Endothelial cell of umbilical vein (primary cell): ENCODE measurements around the gene ZBTB22. TPM values are rescaled to one million over a fixed set of nuclear protein-coding genes. Genes with fewer than 3 reads are reported as not detected.

Experiments
- BruUV-seq: library from RNA; stranded (reverse); fragments of 400-500 nt; replicated peaks from 2 replicates; lab custom pipeline; 2021; lab: Mats Ljungman, UMichigan
- CTCF ChIA-PET: fragments of 300-600, 350-600 bp; sonication (Branson Sonifier 250); formaldehyde crosslinking; loops from one replicate; lab custom pipeline; 2021; ENCODE audit warnings: antibody characterized with exemption, inconsistent platforms; lab: Charles Lee
- POLR2A ChIA-PET: fragments of 300-600, 350-600 bp; sonication (Branson Sonifier 250); formaldehyde crosslinking; loops from one replicate; lab custom pipeline; 2021; ENCODE audit warnings: antibody characterized with exemption, inconsistent platforms; lab: Charles Lee
- DNase-seq: peaks from one replicate; pipeline ENCODE4 v3.0.0-alpha.2; 2011; ENCODE audit warnings: low read depth, low spot score
- FAIRE-seq: peaks from 2 replicates; lab custom pipeline; 2011; peaks lifted over from hg19 to GRCh38; lab: Jason Lieb, UNC
- H2AFZ ChIP-seq: 2 replicates; pipeline ENCODE4 v1.6.0; 2012; ENCODE audit warnings: low read depth, low read length, control low read depth, inconsistent platforms
- H3K27ac ChIP-seq: 2 replicates; pipeline ENCODE4 v1.5.1; 2011; ENCODE audit warnings: low read depth, mild to moderate bottlenecking, control low read depth, low read length, moderate library complexity; ENCODE audit not compliant: insufficient read depth
- H3K27me3 ChIP-seq, 2 experiments: 2 replicates each; pipeline versions ENCODE4 v1.6.0 to v1.6.1; 2011; ENCODE audit warnings: low read length in 2 of 2, mixed read lengths in 1 of 2; ENCODE audit not compliant: control insufficient read depth in 2 of 2, insufficient read depth in 2 of 2
- H3K36me3 ChIP-seq, 2 experiments: 2 replicates in 1 of 2; 3 replicates in 1 of 2; pipeline ENCODE4 v1.5.1; 2011; ENCODE audit warnings: low read length in 2 of 2, mild to moderate bottlenecking in 1 of 2, moderate library complexity in 1 of 2; ENCODE audit not compliant: control insufficient read depth in 2 of 2, insufficient read depth in 2 of 2; ENCODE audit errors: extremely low read depth in 1 of 2
- H3K4me1 ChIP-seq: 3 replicates; pipeline ENCODE4 v1.5.1; 2011; ENCODE audit warnings: mild to moderate bottlenecking, low read length; ENCODE audit not compliant: control insufficient read depth, insufficient read depth; ENCODE audit errors: extremely low read depth
- H3K4me2 ChIP-seq: 2 replicates; pipeline ENCODE4 v1.6.1; 2011; ENCODE audit warnings: low read length, control low read depth, mixed read lengths; ENCODE audit not compliant: insufficient read depth
- H3K4me3 ChIP-seq, 3 experiments: fragments of 200-600 bp in 1 of 3; sonication (generic), shearing (Covaris generic) in 1 of 3; replicated peaks in 1 of 3; 2 replicates each; pipeline ENCODE4 v1.5.1; 2011 to 2016; ENCODE audit warnings: control low read depth in 3 of 3, low read length in 3 of 3, mild to moderate bottlenecking in 2 of 3, inconsistent platforms in 1 of 3, low read depth in 1 of 3, moderate library complexity in 1 of 3; ENCODE audit not compliant: insufficient read depth in 1 of 3
- H3K79me2 ChIP-seq: 2 replicates; pipeline ENCODE4 v1.6.0; 2012; ENCODE audit warnings: low read length, inconsistent platforms; ENCODE audit not compliant: control insufficient read depth, insufficient read depth
- H3K9ac ChIP-seq: replicated peaks from 2 replicates; pipeline ENCODE3; 2011; ENCODE audit warnings: low read length, control low read depth; ENCODE audit not compliant: insufficient read depth; ENCODE audit errors: extremely low read depth
- H3K9me1 ChIP-seq: replicated peaks from 3 replicates; pipeline ENCODE4 v1.6.0; 2011; ENCODE audit warnings: mild to moderate bottlenecking, low read length; ENCODE audit not compliant: control insufficient read depth, insufficient read depth; ENCODE audit errors: extremely low read depth
- H3K9me3 ChIP-seq: replicated peaks from 2 replicates; pipeline ENCODE4 v1.5.1; 2012; ENCODE audit warnings: low read length, inconsistent platforms; ENCODE audit not compliant: control insufficient read depth, insufficient read depth
- H4K20me1 ChIP-seq: replicated peaks from 2 replicates; pipeline ENCODE3; 2011; ENCODE audit warnings: mild to moderate bottlenecking, low read length; ENCODE audit not compliant: control insufficient read depth, insufficient read depth; ENCODE audit errors: extremely low read depth
- EZH2 ChIP-seq: IDR thresholded peaks from 2 replicates; pipeline ENCODE4 v1.6.1; 2012; ENCODE audit warnings: borderline replicate concordance, low read depth, mild to moderate bottlenecking, moderate library complexity, low read length, inconsistent platforms; ENCODE audit not compliant: severe bottlenecking
- FOS ChIP-seq: IDR thresholded peaks from 2 replicates; pipeline ENCODE4 v1.6.1; 2011; ENCODE audit warnings: mild to moderate bottlenecking, low read length, moderate library complexity, borderline replicate concordance; ENCODE audit not compliant: insufficient read depth
- GATA2 ChIP-seq: IDR thresholded peaks from 2 replicates; pipeline ENCODE4 v1.7.0; 2011; ENCODE audit warnings: low read depth, mild to moderate bottlenecking, moderate library complexity, mixed read lengths, low read length; ENCODE audit not compliant: insufficient read length, insufficient read depth
- JUN ChIP-seq: IDR thresholded peaks from 2 replicates; pipeline ENCODE4 v1.6.1; 2011; ENCODE audit warnings: borderline replicate concordance, low read depth; ENCODE audit not compliant: insufficient read length, insufficient read depth
- MAX ChIP-seq: IDR thresholded peaks from 2 replicates; pipeline ENCODE4 v1.6.1; 2011; ENCODE audit not compliant: insufficient read depth, insufficient read length
- MYC ChIP-seq: IDR thresholded peaks from one replicate; pipeline ENCODE4 v1.6.1; 2011; ENCODE audit warnings: mild to moderate bottlenecking, low read depth, low read length
- POLR2A ChIP-seq: IDR thresholded peaks from 2 replicates; pipeline ENCODE4 v1.6.1; 2012; ENCODE audit warnings: low read depth, mild to moderate bottlenecking, control low read depth, low read length
- POLR2AphosphoS5 ChIP-seq: IDR thresholded peaks from 2 replicates; pipeline ENCODE4 v1.6.1; 2012; ENCODE audit warnings: low read depth, mild to moderate bottlenecking, control low read depth, low read length, moderate library complexity; ENCODE audit not compliant: insufficient read depth
- dilution Hi-C: fragments of 300-500 bp; cut with MboI; formaldehyde crosslinking; loops from one replicate; pipeline ENCODE4 v1.15.0; 2019; ENCODE audit warnings: low sequenced_read_pairs; ENCODE audit not compliant: extremely low pct_ligation_motif_present
- intact Hi-C: fragments of 100-400 bp; cut with micrococcal nuclease; formaldehyde crosslinking; loops from one replicate; pipeline ENCODE4 v1.10.0; 2022
- polyA plus RNA-seq, 4 experiments: library from polyadenylated mRNA; depleted of rRNA in 3 of 4; stranded (reverse) in 3 of 4; unstranded in 1 of 4; fragments of >200 nt; gene quantifications; 2 replicates each; pipeline versions ENCODE4 v1.2.1 to v1.2.3, GENCODE V29; 2011 to 2012; ENCODE audit warnings: missing spikeins in 1 of 4
- total RNA-seq: library from RNA; stranded (reverse); gene quantifications from 2 replicates; pipeline ENCODE4 v1.2.3, GENCODE V29; 2021
- TF ChIP-seq, protein P1 (sequence below), 2 donors: IDR thresholded peaks; 1 replicate in 1 of 2; 2 replicates in 1 of 2; pipeline ENCODE4 v1.5.1; 2011; ENCODE audit warnings: low read length in 2 of 2, mild to moderate bottlenecking in 2 of 2, moderate library complexity in 2 of 2, control low read depth in 1 of 2, inconsistent platforms in 1 of 2, low read depth in 1 of 2; ENCODE audit not compliant: insufficient read depth in 1 of 2; ENCODE audit errors: extremely low read depth in 1 of 2

The ZBTB22 gene
- total and polyA plus RNA-seq, 2 donors (not counting 3 experiments of a cell fraction or from before 2014, with no cell fraction given), result 12.6 to 15.4 TPM

GRCh38 chr6:33304216-33304615 is 13.3 kb downstream of the ZBTB22 start:
- H3K4me3 ChIP-seq, result no peak overlapping the region
- H3K4me2 ChIP-seq, result no peak overlapping the region
- no peak overlapping the region for H3K27ac ChIP-seq
- no TSS peak for BruUV-seq
- H3K9ac ChIP-seq, result no peak overlapping the region
- no peaks in the 10 kb centered on the region for H3K27me3 ChIP-seq
- no peak overlapping the region for H2AFZ ChIP-seq
- H3K9me3 ChIP-seq, result no peaks in the 10 kb centered on the region
- H4K20me1 ChIP-seq, result no peaks in the 10 kb centered on the region
- intact Hi-C loops, result no loop called here
- dilution Hi-C loops, result no loop called here
- FAIRE-seq, result no peak
- ChIA-PET POLR2A (no interaction called here), CTCF (no interaction called here)
- no peak for DNase-seq
- TF ChIP-seq FOS, result no peak
- no peak for TF ChIP-seq MYC
- TF ChIP-seq GATA2, result no peak
- TF ChIP-seq JUN, result no peak
- TF ChIP-seq MAX, result no peak
- peaks cover 7% of the 10 kb centered on the region for H3K79me2 ChIP-seq
- H3K36me3 ChIP-seq, result peaks cover 8 to 19% of the 10 kb centered on the region in 2 experiments
- no peaks in the 10 kb centered on the region for H3K9me1 ChIP-seq
- H3K4me1 ChIP-seq, result peaks cover 4% of the 10 kb centered on the region

DNA sequence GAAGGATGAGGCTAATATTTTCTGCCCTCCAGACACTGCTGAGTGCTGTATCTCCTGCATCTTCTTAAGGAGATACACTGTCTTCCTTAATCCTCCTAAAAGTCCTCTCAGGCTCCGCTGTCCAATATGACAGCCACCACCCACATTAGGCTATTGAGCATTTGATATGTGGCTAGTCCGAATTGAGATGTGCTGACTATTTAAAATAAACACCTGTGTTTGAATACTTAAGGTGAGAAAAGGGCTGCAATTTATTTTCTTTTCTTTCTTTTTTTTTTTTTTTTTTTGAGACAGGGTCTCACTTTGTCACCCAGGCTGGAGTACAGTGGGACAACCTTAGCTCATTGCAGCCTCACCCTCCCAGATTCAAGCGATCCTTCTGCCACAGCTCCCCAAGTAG is 15.7 kb downstream of the ZBTB22 start:
- Histone ChIP-seq H3K9me3 (no peaks in the 10 kb centered on the region), H3K9ac (no peak overlapping the region), H2AFZ (no peak overlapping the region), H3K27me3 (no peaks in the 10 kb centered on the region), H3K9me1 (no peaks in the 10 kb centered on the region), H3K36me3 (peaks cover 8 to 19% of the 10 kb centered on the region in 2 experiments), H3K4me2 (no peak overlapping the region), H3K27ac (no peak overlapping the region), H4K20me1 (no peaks in the 10 kb centered on the region), H3K79me2 (peaks cover 16% of the 10 kb centered on the region), H3K4me3 (no peak overlapping the region), H3K4me1 (peaks cover 13% of the 10 kb centered on the region)
- ChIA-PET CTCF (interaction anchor here (0.7 to 2.5 kb wide), 4 partner anchors 11 to 245 kb away, joined by 3 to 11 read pairs (median 4); partner anchors contain the start of gene TAPBP), POLR2A (no interaction called here)
- intact Hi-C loops (no loop called here), dilution Hi-C loops (no loop called here)
- peak; percentile 52 for FAIRE-seq
- DNase-seq, result no peak
- BruUV-seq, result no TSS peak
- TF ChIP-seq GATA2, result no peak
- TF ChIP-seq, protein P1, sequence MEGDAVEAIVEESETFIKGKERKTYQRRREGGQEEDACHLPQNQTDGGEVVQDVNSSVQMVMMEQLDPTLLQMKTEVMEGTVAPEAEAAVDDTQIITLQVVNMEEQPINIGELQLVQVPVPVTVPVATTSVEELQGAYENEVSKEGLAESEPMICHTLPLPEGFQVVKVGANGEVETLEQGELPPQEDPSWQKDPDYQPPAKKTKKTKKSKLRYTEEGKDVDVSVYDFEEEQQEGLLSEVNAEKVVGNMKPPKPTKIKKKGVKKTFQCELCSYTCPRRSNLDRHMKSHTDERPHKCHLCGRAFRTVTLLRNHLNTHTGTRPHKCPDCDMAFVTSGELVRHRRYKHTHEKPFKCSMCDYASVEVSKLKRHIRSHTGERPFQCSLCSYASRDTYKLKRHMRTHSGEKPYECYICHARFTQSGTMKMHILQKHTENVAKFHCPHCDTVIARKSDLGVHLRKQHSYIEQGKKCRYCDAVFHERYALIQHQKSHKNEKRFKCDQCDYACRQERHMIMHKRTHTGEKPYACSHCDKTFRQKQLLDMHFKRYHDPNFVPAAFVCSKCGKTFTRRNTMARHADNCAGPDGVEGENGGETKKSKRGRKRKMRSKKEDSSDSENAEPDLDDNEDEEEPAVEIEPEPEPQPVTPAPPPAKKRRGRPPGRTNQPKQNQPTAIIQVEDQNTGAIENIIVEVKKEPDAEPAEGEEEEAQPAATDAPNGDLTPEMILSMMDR (IDR thresholded peaks at IDR 0.05; ENCODE audit: extremely low read depth in 1 of 2, insufficient read depth in 1 of 2, low read depth in 1 of 2, low read length in 2 of 2), result no peak
- TF ChIP-seq MAX, result no peak
- TF ChIP-seq JUN, result no peak
- no peak for TF ChIP-seq POLR2A
- no peak for TF ChIP-seq FOS
- TF ChIP-seq MYC, result no peak
- TF ChIP-seq EZH2, result no peak
- TF ChIP-seq POLR2AphosphoS5, result no peak
